Gastrocnemius medialis (tissue), 4 donors: ENCODE data around the gene CAPN5.

Experiments used
- POLR2A ChIP-seq, 2 donors: fragments of 450-650 bp; IDR thresholded peaks; one replicate each; pipeline ENCODE4 v1.6.1; 2017; ENCODE audit warnings: antibody characterized with exemption in 2 of 2, mild to moderate bottlenecking in 2 of 2, moderate library complexity in 2 of 2
- TF ChIP-seq, protein P1 (sequence below), 5 experiments: fragments of 450-650 bp in 3 of 5; fragments of 200-600 bp in 2 of 5; sonication (generic) in 2 of 5; IDR thresholded peaks in 4 of 5; conservative IDR thresholded peaks in 1 of 5; 1 replicate in 4 of 5; 2 replicates in 1 of 5; pipeline ENCODE4 v1.5.1; 2016 to 2019; ENCODE audit warnings: antibody characterized with exemption in 5 of 5, mild to moderate bottlenecking in 3 of 5, moderate library complexity in 3 of 5

DNA sequence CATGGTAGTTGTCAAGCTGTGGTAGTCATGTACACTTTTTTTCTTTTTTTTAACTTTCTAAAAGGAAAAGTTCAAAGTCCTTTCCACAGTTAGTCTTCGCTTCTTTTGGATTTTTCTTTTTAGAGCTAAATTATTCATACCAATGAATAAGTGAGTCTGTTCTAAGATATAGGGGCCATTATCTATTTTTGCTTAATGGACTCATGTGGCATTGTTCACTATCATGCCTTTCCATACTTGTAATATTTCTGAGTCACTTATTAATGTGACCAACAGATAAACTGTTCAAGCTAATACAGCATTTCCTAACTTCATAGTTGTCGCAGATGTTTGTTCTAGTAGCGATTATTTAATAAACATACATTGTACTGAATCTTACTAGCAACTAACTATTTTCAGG lies 40.5 kb upstream of the CAPN5 start:
- no peak for TF ChIP-seq POLR2A (IDR thresholded peaks at IDR 0.05)
- TF ChIP-seq, protein P1, sequence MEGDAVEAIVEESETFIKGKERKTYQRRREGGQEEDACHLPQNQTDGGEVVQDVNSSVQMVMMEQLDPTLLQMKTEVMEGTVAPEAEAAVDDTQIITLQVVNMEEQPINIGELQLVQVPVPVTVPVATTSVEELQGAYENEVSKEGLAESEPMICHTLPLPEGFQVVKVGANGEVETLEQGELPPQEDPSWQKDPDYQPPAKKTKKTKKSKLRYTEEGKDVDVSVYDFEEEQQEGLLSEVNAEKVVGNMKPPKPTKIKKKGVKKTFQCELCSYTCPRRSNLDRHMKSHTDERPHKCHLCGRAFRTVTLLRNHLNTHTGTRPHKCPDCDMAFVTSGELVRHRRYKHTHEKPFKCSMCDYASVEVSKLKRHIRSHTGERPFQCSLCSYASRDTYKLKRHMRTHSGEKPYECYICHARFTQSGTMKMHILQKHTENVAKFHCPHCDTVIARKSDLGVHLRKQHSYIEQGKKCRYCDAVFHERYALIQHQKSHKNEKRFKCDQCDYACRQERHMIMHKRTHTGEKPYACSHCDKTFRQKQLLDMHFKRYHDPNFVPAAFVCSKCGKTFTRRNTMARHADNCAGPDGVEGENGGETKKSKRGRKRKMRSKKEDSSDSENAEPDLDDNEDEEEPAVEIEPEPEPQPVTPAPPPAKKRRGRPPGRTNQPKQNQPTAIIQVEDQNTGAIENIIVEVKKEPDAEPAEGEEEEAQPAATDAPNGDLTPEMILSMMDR (IDR thresholded peaks at IDR 0.05 in 4 of 5, conservative IDR thresholded peaks at IDR 0.05 in 1 of 5) = no peak
